Measurements from ENCODE around the gene COLEC11. TPM values are rescaled to one million over a fixed set of nuclear protein-coding genes. Genes with fewer than 3 reads are reported as not detected.

The COLEC11 gene
- total and polyA plus RNA-seq, 2 of the 13 experiments (the other 11 are each of a cell fraction or from before 2014, with no cell fraction given) = 1.5 to 3.0 TPM

GRCh38 chr2:3651691-3652648, 57.1 kb downstream of the COLEC11 start (continued):
- peak; percentile 41; the same call in 1 of the 2 replicates for TF ChIP-seq RXRB (CRISPR knock-in tag; IDR thresholded peaks at IDR 0.05; ENCODE audit: borderline replicate concordance)
- peak; percentile 21; the same call in 1 of the 2 replicates for TF ChIP-seq HNF1B (CRISPR knock-in tag; IDR thresholded peaks at IDR 0.05)
- TF ChIP-seq NFYC (CRISPR knock-in tag; IDR thresholded peaks at IDR 0.05) = no peak; the same call in 1 of the 2 replicates
- TF ChIP-seq ZNF317 (CRISPR knock-in tag; IDR thresholded peaks at IDR 0.05) = no peak
- TF ChIP-seq CENPX (CRISPR knock-in tag; IDR thresholded peaks at IDR 0.05) = no peak
- no peak for TF ChIP-seq ZNF343 (CRISPR knock-in tag; IDR thresholded peaks at IDR 0.05)
- no peak; the same call in 1 of the 2 replicates for TF ChIP-seq KLF9 (CRISPR knock-in tag; IDR thresholded peaks at IDR 0.05; ENCODE audit: low read depth)
- no peak for TF ChIP-seq ZNF850 (CRISPR knock-in tag; conservative IDR thresholded peaks at IDR 0.05)
- TF ChIP-seq CSRNP2 (CRISPR knock-in tag; conservative IDR thresholded peaks at IDR 0.05; ENCODE audit: low read depth) = no peak
- TF ChIP-seq JUND (CRISPR knock-in tag; IDR thresholded peaks at IDR 0.05) = no peak
- TF ChIP-seq MBNL3 (CRISPR knock-in tag; conservative IDR thresholded peaks at IDR 0.05) = no peak
- 0 out of 2 replicates have a peak, but pooled peaks have one; percentile 15 for TF ChIP-seq SIX1 (CRISPR knock-in tag; IDR thresholded peaks at IDR 0.05; ENCODE audit: borderline replicate concordance)
- 0 out of 2 replicates have a peak, but pooled peaks have one; percentile 22 for TF ChIP-seq FIP1L1 (IDR thresholded peaks at IDR 0.05; ENCODE audit: borderline replicate concordance, insufficient read depth, low read depth, low read length)
- no peak for TF ChIP-seq SMAD3 (CRISPR knock-in tag; IDR thresholded peaks at IDR 0.05)
- TF ChIP-seq MEIS1 (CRISPR knock-in tag; IDR thresholded peaks at IDR 0.05; ENCODE audit: borderline replicate concordance) = 0 out of 2 replicates have a peak, but pooled peaks have one; percentile 51
- no peak for TF ChIP-seq ZNF160 (CRISPR knock-in tag; IDR thresholded peaks at IDR 0.05)
- TF ChIP-seq GMEB1 (CRISPR knock-in tag; IDR thresholded peaks at IDR 0.05; ENCODE audit: borderline replicate concordance) = peak; percentile 60; the same call in 1 of the 2 replicates
- TF ChIP-seq ZNF710 (CRISPR knock-in tag; IDR thresholded peaks at IDR 0.05; ENCODE audit: borderline replicate concordance) = no peak
- TF ChIP-seq ZBTB2 (CRISPR knock-in tag; IDR thresholded peaks at IDR 0.05; ENCODE audit: low read depth) = peak; percentile 51; the same call in 1 of the 2 replicates
